Breast epithelium (tissue), 4 donors: ENCODE measurements around the gene SMIM14. TPM values are rescaled to one million over a fixed set of nuclear protein-coding genes. Genes with fewer than 3 reads are reported as not detected.

Experiments
- DNase-seq, 2 donors: peaks; one replicate each; pipeline ENCODE4 v3.0.0-alpha.2; 2019; ENCODE audit warnings: low spot score in 2 of 2
- H3K27ac ChIP-seq, 2 donors: fragments of 200-600 bp; sonication (generic) in 1 of 2; one replicate each; pipeline ENCODE4 v1.5.1; 2016 to 2019; ENCODE audit warnings: mild to moderate bottlenecking in 1 of 2
- H3K27me3 ChIP-seq, 2 donors: fragments of 200-600 bp; sonication (generic) in 1 of 2; one replicate each; pipeline versions ENCODE4 v1.5.1 to v1.6.0; 2017 to 2019; ENCODE audit warnings: control low read depth in 1 of 2, mild to moderate bottlenecking in 1 of 2
- H3K36me3 ChIP-seq: fragments of 200-600 bp; one replicate; pipeline ENCODE4 v1.5.1; 2019
- H3K4me1 ChIP-seq, 2 donors: fragments of 200-600 bp; sonication (generic); one replicate each; pipeline ENCODE4 v1.5.1; 2016 to 2019; ENCODE audit warnings: control low read depth in 1 of 2
- H3K4me3 ChIP-seq, 3 donors: fragments of 200-600 bp; sonication (generic); 1 replicate in 2 of 3; 2 replicates in 1 of 3; pipeline ENCODE4 v1.5.1; 2016 to 2019; ENCODE audit warnings: mild to moderate bottlenecking in 3 of 3, moderate library complexity in 2 of 3
- H3K9me3 ChIP-seq, 2 donors: fragments of 200-600 bp; sonication (generic) in 1 of 2; one replicate each; pipeline ENCODE4 v1.5.1; 2016 to 2019; ENCODE audit warnings: control low read depth in 1 of 2
- POLR2A ChIP-seq: fragments of 450-650 bp; IDR thresholded peaks from one replicate; pipeline ENCODE4 v1.6.1; 2016; ENCODE audit warnings: antibody characterized with exemption, mild to moderate bottlenecking, moderate library complexity
- POLR2AphosphoS5 ChIP-seq, 3 donors: sonication (generic); formaldehyde crosslinking; IDR thresholded peaks; one replicate each; pipeline ENCODE4 v1.6.1; 2017; ENCODE audit warnings: antibody characterized with exemption in 3 of 3
- intact Hi-C: fragments of 100-400 bp; cut with DNase I; formaldehyde crosslinking; loops from one replicate; pipeline ENCODE4 v1.15.1; 2023; ENCODE audit warnings: low total_unique reads
- total RNA-seq, 3 donors: library from RNA; depleted of rRNA; stranded (reverse); fragments of >200 nt; gene quantifications; one replicate each; pipeline ENCODE4 v1.1.0, GENCODE V29; 2016
- TF ChIP-seq, protein P1 (sequence below), 3 donors: fragments of 450-650 bp; IDR thresholded peaks; one replicate each; pipeline ENCODE4 v1.5.1; 2016 to 2017; ENCODE audit warnings: antibody characterized with exemption in 3 of 3, mild to moderate bottlenecking in 3 of 3, moderate library complexity in 3 of 3

SMIM14 gene
- total RNA-seq, 3 donors from 2014 or later: 38.7 to 71.0 (median 43.6) TPM

- no peak for DNase-seq
- Histone ChIP-seq H3K4me1 (no peaks in the 10 kb centered on the region), H3K27me3 (no peaks in the 10 kb centered on the region), H3K36me3 (no peaks in the 10 kb centered on the region), H3K27ac (no peak overlapping the region), H3K9me3 (no peaks in the 10 kb centered on the region), H3K4me3 (no peak overlapping the region)
- intact Hi-C loops: loop anchor here (5.0 kb wide), 1 partner anchor 550 kb away; no protein-coding TSS in a partner anchor
- no peak for TF ChIP-seq POLR2AphosphoS5 (IDR thresholded peaks at IDR 0.05)
- TF ChIP-seq, protein P1, sequence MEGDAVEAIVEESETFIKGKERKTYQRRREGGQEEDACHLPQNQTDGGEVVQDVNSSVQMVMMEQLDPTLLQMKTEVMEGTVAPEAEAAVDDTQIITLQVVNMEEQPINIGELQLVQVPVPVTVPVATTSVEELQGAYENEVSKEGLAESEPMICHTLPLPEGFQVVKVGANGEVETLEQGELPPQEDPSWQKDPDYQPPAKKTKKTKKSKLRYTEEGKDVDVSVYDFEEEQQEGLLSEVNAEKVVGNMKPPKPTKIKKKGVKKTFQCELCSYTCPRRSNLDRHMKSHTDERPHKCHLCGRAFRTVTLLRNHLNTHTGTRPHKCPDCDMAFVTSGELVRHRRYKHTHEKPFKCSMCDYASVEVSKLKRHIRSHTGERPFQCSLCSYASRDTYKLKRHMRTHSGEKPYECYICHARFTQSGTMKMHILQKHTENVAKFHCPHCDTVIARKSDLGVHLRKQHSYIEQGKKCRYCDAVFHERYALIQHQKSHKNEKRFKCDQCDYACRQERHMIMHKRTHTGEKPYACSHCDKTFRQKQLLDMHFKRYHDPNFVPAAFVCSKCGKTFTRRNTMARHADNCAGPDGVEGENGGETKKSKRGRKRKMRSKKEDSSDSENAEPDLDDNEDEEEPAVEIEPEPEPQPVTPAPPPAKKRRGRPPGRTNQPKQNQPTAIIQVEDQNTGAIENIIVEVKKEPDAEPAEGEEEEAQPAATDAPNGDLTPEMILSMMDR (IDR thresholded peaks at IDR 0.05): no peak
- no peak for TF ChIP-seq POLR2A
These were observed 11.3 kb downstream of the SMIM14 start for GRCh38 chr4:39627413-39627812.

GRCh38 chr4:39626913-39627312, 11.8 kb downstream of the SMIM14 start:
- TF ChIP-seq POLR2A: no peak
- TF ChIP-seq POLR2AphosphoS5 (IDR thresholded peaks at IDR 0.05): no peak
- TF ChIP-seq, protein P1 (IDR thresholded peaks at IDR 0.05): no peak
- no peaks in the 10 kb centered on the region for H3K27me3 ChIP-seq

DNA sequence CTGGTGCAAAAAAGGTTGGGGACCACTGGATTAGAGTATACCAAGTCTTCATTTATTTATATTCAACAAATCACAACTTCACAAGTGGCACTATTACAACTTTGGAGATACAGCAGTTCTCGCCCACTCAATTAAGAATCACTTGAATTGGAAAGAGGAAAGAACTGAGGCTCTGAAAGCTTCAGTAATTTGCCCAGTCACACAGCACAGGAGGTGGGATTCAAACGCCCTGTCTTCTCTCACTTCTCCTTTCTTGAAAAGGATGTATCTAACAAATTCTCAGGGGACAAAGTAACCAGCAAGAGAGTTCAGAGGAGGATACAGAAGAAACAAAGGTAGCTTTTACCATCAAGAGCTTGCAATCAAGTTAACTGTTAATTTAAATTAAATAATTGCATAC, 12.4 kb downstream of the SMIM14 start:
- no peak for DNase-seq
- Histone ChIP-seq H3K36me3 (no peaks in the 10 kb centered on the region), H3K27me3 (no peaks in the 10 kb centered on the region), H3K4me1 (no peaks in the 10 kb centered on the region), H3K4me3 (no peak overlapping the region), H3K9me3 (no peaks in the 10 kb centered on the region), H3K27ac (no peak overlapping the region)
- TF ChIP-seq POLR2AphosphoS5 (IDR thresholded peaks at IDR 0.05) (no peak), POLR2A (no peak)
- TF ChIP-seq, protein P1 (IDR thresholded peaks at IDR 0.05): no peak
- intact Hi-C loops: loop anchor here (5.0 kb wide), 1 partner anchor 551 kb away; no protein-coding TSS in a partner anchor

More at GRCh38 chr4:39626913-39627312, 11.8 kb downstream of the SMIM14 start:
- DNase-seq: no peak
- Histone ChIP-seq H3K4me3 (no peak overlapping the region), H3K36me3 (no peaks in the 10 kb centered on the region), H3K27ac (no peak overlapping the region), H3K9me3 (no peaks in the 10 kb centered on the region), H3K4me1 (no peaks in the 10 kb centered on the region)
- intact Hi-C loops: loop anchor here (5.0 kb wide), 1 partner anchor 550 kb away; no protein-coding TSS in a partner anchor

DNA sequence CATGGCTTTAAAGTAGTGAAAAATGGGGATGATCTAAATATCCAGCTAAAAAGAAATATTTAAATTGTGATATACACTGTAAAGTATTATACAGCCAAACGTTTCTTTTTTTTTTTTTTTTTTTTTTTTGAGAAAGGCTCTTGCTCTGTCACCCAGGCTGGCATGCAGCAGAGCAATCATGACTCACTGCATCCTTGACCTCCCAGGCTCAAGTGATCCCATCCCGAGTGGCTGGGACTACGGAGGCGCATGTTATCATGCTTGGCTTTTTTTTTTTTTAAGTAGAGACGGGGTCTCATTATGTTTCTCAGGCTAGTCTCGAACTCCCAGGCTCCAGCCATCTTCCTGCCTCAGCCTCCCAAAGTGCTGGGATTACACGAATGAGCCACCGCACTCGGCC, 17.1 kb downstream of the SMIM14 start:
- Histone ChIP-seq H3K4me3 (no peak overlapping the region), H3K9me3 (no peaks in the 10 kb centered on the region), H3K27me3 (no peaks in the 10 kb centered on the region), H3K4me1 (no peaks in the 10 kb centered on the region), H3K27ac (no peak overlapping the region), H3K36me3 (no peaks in the 10 kb centered on the region)
- DNase-seq: no peak
- TF ChIP-seq, protein P1 (IDR thresholded peaks at IDR 0.05): no peak
- TF ChIP-seq POLR2AphosphoS5 (IDR thresholded peaks at IDR 0.05) (no peak), POLR2A (no peak)
- intact Hi-C loops: no loop called here

- no peaks in the 10 kb centered on the region for H3K36me3 ChIP-seq
- TF ChIP-seq POLR2A (no peak), POLR2AphosphoS5 (IDR thresholded peaks at IDR 0.05) (no peak)
- TF ChIP-seq, protein P1 (IDR thresholded peaks at IDR 0.05): no peak
- no peak overlapping the region for H3K4me3 ChIP-seq
- H3K4me1 ChIP-seq: no peaks in the 10 kb centered on the region
- H3K9me3 ChIP-seq: no peaks in the 10 kb centered on the region
- DNase-seq: no peak
- no peak overlapping the region for H3K27ac ChIP-seq
- intact Hi-C loops: no loop called here
- no peaks in the 10 kb centered on the region for H3K27me3 ChIP-seq
These were observed 17.9 kb downstream of the SMIM14 start for GRCh38 chr4:39620551-39621313.
